ENCODE data around the gene WDR17. TPM values are rescaled to one million over a fixed set of nuclear protein-coding genes. Genes with fewer than 3 reads are reported as not detected.

WDR17 gene
- total RNA-seq, 1 donor from 2014 or later: 6.3 TPM

DNA sequence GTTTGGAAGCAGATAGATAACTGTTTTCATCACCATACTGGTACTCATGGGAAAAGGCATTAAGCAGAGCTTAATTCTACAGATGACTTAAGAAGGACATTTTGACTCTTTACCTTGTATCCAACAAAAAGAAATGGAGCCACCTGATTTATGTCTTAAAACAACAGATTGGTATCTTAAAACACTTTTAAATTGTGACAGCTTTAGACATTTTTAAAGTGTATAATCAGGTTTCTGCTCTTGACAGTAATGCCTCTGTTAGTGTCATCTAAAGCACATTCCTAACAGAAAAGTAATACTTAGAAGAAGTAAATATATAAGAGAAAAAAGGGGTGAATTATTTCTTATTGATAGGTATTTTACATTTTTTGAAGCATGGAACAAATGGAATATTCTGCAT is 73.9 kb downstream of the WDR17 start:
- TF ChIP-seq, protein P1, sequence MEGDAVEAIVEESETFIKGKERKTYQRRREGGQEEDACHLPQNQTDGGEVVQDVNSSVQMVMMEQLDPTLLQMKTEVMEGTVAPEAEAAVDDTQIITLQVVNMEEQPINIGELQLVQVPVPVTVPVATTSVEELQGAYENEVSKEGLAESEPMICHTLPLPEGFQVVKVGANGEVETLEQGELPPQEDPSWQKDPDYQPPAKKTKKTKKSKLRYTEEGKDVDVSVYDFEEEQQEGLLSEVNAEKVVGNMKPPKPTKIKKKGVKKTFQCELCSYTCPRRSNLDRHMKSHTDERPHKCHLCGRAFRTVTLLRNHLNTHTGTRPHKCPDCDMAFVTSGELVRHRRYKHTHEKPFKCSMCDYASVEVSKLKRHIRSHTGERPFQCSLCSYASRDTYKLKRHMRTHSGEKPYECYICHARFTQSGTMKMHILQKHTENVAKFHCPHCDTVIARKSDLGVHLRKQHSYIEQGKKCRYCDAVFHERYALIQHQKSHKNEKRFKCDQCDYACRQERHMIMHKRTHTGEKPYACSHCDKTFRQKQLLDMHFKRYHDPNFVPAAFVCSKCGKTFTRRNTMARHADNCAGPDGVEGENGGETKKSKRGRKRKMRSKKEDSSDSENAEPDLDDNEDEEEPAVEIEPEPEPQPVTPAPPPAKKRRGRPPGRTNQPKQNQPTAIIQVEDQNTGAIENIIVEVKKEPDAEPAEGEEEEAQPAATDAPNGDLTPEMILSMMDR (IDR thresholded peaks at IDR 0.05; ENCODE audit: partially characterized antibody, unreplicated experiment): no peak
- no peaks in the 10 kb centered on the region for H3K27me3 Mint-ChIP-seq (ENCODE audit: unreplicated experiment)
- DNase-seq: no peak
- no peak overlapping the region for H3K4me3 Mint-ChIP-seq (ENCODE audit: unreplicated experiment)
- H3K4me1 Mint-ChIP-seq (ENCODE audit: low read depth, unreplicated experiment): no peaks in the 10 kb centered on the region
- H3K27ac Mint-ChIP-seq (ENCODE audit: unreplicated experiment): no peak overlapping the region
- H3K9me3 Mint-ChIP-seq (ENCODE audit: unreplicated experiment): no peaks in the 10 kb centered on the region
- no peaks in the 10 kb centered on the region for H3K36me3 Mint-ChIP-seq (ENCODE audit: unreplicated experiment)

DNA sequence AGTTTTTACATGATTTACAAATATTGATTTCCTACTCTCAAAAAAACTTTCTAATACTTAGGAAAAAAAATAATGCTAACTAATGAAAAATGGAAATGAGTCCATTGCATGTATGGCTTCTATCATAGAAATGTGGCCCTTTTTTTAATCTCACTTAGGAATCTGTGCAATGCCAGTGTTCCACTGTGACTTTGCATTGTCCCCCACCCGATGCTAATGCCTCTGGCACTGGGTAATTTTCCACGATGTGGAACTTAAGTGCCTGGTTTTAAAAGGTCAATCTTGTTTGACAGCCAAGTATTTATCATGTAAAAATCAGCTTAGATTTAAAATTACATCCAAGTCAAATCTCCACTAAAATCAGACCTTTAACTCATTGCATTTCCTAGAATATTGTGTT is 76.6 kb downstream of the WDR17 start:
- TF ChIP-seq, protein P1 (IDR thresholded peaks at IDR 0.05; ENCODE audit: partially characterized antibody, unreplicated experiment): no peak

DNA sequence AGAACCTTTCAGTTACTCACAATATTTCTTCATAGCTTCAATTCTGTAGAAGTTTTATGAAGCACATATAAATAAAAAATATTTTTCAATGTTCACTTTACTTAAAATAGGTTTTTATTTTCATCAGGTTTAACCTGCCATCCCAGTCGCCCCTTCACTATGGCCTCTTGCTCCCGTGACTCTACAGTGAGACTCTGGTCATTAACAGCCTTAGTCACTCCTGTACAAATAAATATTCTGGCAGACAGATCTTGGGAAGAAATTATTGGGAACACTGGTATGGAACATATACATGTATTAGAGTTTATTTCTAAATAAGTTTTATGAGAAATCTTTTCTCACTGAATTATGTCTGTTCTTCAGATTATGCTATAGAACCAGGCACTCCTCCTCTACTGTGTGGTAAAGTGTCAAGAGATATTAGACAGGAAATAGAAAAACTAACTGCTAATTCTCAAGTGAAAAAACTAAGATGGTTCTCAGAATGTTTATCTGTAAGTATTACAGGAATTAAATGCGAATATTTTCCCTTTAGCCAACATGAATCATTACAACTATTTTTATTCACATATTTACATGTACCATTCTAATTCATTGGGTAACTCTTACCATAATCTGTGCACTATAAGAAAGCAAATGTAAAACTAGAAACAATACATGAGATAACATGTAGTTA is 84.2 kb downstream of the WDR17 start:
- Mint-ChIP-seq H3K36me3 (ENCODE audit: unreplicated experiment) (no peaks in the 10 kb centered on the region), H3K27ac (ENCODE audit: unreplicated experiment) (no peak overlapping the region), H3K4me1 (ENCODE audit: low read depth, unreplicated experiment) (no peaks in the 10 kb centered on the region), H3K4me3 (ENCODE audit: unreplicated experiment) (no peak overlapping the region), H3K27me3 (ENCODE audit: unreplicated experiment) (no peaks in the 10 kb centered on the region), H3K9me3 (ENCODE audit: unreplicated experiment) (no peaks in the 10 kb centered on the region)
- TF ChIP-seq, protein P1 (IDR thresholded peaks at IDR 0.05; ENCODE audit: partially characterized antibody, unreplicated experiment): no peak
- no peak for DNase-seq

More for the DNA sequence above, 76.6 kb downstream of the WDR17 start:
- no peaks in the 10 kb centered on the region for H3K27me3 Mint-ChIP-seq (ENCODE audit: unreplicated experiment)
- H3K9me3 Mint-ChIP-seq (ENCODE audit: unreplicated experiment): no peaks in the 10 kb centered on the region
- no peaks in the 10 kb centered on the region for H3K4me1 Mint-ChIP-seq (ENCODE audit: low read depth, unreplicated experiment)
- no peaks in the 10 kb centered on the region for H3K36me3 Mint-ChIP-seq (ENCODE audit: unreplicated experiment)
- no peak overlapping the region for H3K4me3 Mint-ChIP-seq (ENCODE audit: unreplicated experiment)
- DNase-seq: no peak
- H3K27ac Mint-ChIP-seq (ENCODE audit: unreplicated experiment): no peak overlapping the region

DNA sequence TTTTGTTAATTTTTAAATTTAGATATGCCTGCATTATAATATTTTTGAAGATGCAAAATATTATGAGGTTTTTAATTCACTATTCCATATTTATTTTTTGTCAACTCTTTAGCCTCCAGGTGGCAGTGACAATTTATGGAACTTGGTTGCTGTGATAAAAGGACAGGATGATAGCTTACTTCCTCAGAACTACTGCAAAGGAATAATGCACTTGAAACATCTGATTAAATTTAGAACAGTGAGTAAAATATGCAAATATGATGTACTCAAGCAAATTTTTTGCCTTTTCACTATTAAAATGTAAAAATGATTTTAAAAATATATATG is 84.7 kb downstream of the WDR17 start:
- no peak overlapping the region for H3K4me3 Mint-ChIP-seq (ENCODE audit: unreplicated experiment)
- H3K9me3 Mint-ChIP-seq (ENCODE audit: unreplicated experiment): no peaks in the 10 kb centered on the region
- TF ChIP-seq, protein P1 (IDR thresholded peaks at IDR 0.05; ENCODE audit: partially characterized antibody, unreplicated experiment): no peak
- H3K4me1 Mint-ChIP-seq (ENCODE audit: low read depth, unreplicated experiment): no peaks in the 10 kb centered on the region
- no peak for DNase-seq
- H3K27me3 Mint-ChIP-seq (ENCODE audit: unreplicated experiment): no peaks in the 10 kb centered on the region
- no peaks in the 10 kb centered on the region for H3K36me3 Mint-ChIP-seq (ENCODE audit: unreplicated experiment)
- H3K27ac Mint-ChIP-seq (ENCODE audit: unreplicated experiment): no peak overlapping the region

DNA sequence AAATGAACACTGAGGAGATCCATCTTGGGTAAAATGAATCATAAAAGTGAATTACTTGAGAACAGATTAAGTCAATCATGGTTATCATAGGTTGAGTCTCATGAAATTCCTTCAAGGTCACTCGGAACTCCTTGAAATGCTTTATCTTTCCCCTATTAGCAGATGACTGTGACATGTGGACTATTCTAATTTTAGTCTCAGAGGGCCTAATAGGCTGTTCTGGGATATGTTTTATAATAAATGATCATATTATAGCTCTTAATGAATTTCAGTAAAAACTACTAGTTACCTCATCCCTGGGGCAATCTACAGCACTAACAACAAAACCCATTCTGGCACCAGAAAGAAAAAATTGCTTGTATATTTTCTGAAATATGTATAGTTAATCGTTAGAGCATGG is 85.1 kb downstream of the WDR17 start:
- TF ChIP-seq, protein P1 (IDR thresholded peaks at IDR 0.05; ENCODE audit: partially characterized antibody, unreplicated experiment): no peak
- H3K27ac Mint-ChIP-seq (ENCODE audit: unreplicated experiment): no peak overlapping the region
- no peak for DNase-seq
- H3K27me3 Mint-ChIP-seq (ENCODE audit: unreplicated experiment): no peaks in the 10 kb centered on the region
- H3K4me1 Mint-ChIP-seq (ENCODE audit: low read depth, unreplicated experiment): no peaks in the 10 kb centered on the region
- H3K4me3 Mint-ChIP-seq (ENCODE audit: unreplicated experiment): no peak overlapping the region
- H3K9me3 Mint-ChIP-seq (ENCODE audit: unreplicated experiment): no peaks in the 10 kb centered on the region
- H3K36me3 Mint-ChIP-seq (ENCODE audit: unreplicated experiment): no peaks in the 10 kb centered on the region
